Testis (tissue), 3 donors: ENCODE results near the gene TESK2. TPM values are rescaled to one million over a fixed set of nuclear protein-coding genes. Genes with fewer than 3 reads are reported as not detected.

Experiments used
- DNase-seq: peaks from one replicate; pipeline ENCODE4 v3.0.0-alpha.2; 2019
- H3K27ac ChIP-seq, 2 donors: fragments of 200-600 bp; sonication (generic); one replicate each; pipeline ENCODE4 v1.5.1; 2019
- H3K27me3 ChIP-seq: fragments of 200-600 bp; sonication (generic); one replicate; pipeline ENCODE4 v1.5.1; 2019
- H3K36me3 ChIP-seq: fragments of 200-600 bp; sonication (generic); one replicate; pipeline ENCODE4 v1.5.1; 2017; ENCODE audit warnings: low read depth; ENCODE audit errors: missing control alignments
- H3K4me1 ChIP-seq: fragments of 200-600 bp; sonication (generic); one replicate; pipeline ENCODE4 v1.5.1; 2019
- H3K4me3 ChIP-seq, 2 donors: fragments of 200-600 bp; sonication (generic); one replicate each; pipeline ENCODE4 v1.5.1; 2017 to 2019
- H3K9me3 ChIP-seq: fragments of 200-600 bp; sonication (generic); one replicate; pipeline ENCODE4 v1.5.1; 2017
- CTCF ChIP-seq, 3 experiments: fragments of 450-650 bp in 2 of 3; fragments of 200-600 bp in 1 of 3; sonication (generic) in 1 of 3; IDR thresholded peaks; one replicate each; pipeline ENCODE4 v1.5.1; 2016 to 2019; ENCODE audit warnings: antibody characterized with exemption in 3 of 3, mild to moderate bottlenecking in 2 of 3, moderate library complexity in 1 of 3
- POLR2A ChIP-seq: fragments of 450-650 bp; IDR thresholded peaks from one replicate; pipeline ENCODE4 v1.6.1; 2017; ENCODE audit warnings: antibody characterized with exemption, mild to moderate bottlenecking, moderate library complexity
- WGBS, 2 donors: methylation state at CpG; one replicate each; pipeline ENCODE4 v1.1.5; 2018; 5-methylcytosine and 5-hydroxymethylcytosine counted together
- intact Hi-C: fragments of 100-400 bp; cut with DNase I; formaldehyde crosslinking; loops from one replicate; pipeline ENCODE4 v1.15.1; 2023; ENCODE audit warnings: low total_unique reads
- polyA plus RNA-seq: library from polyadenylated mRNA; stranded (reverse); fragments of 350-450 nt; fragmentation: Illumina TruSeq; extraction: RNeasy Lipid Tissue Mini Kit (QIAGEN cat#74804); gene quantifications from one replicate; pipeline ENCODE4 v1.2.3, GENCODE V29; 2014; ENCODE audit warnings: low read depth, low replicate concordance; ENCODE audit not compliant: insufficient read depth
- total RNA-seq, 2 donors: library from RNA; depleted of rRNA; stranded (reverse); fragments of >200 nt; gene quantifications; one replicate each; pipeline ENCODE4 v1.2.3, GENCODE V29; 2016

The TESK2 gene
- total and polyA plus RNA-seq, 3 donors from 2014 or later = 14.3 to 22.7 (median 20.9) TPM

- Histone ChIP-seq H3K9me3 (no peaks in the 10 kb centered on the region), H3K4me3 (no peak overlapping the region), H3K36me3 (no peaks in the 10 kb centered on the region), H3K27me3 (no peaks in the 10 kb centered on the region), H3K27ac (no peak overlapping the region), H3K4me1 (no peaks in the 10 kb centered on the region)
- intact Hi-C loops = no loop called here
- WGBS, 2 donors = 87 to 90% methylated on average over 2 of the region's 2 CpGs
- no peak for TF ChIP-seq CTCF (IDR thresholded peaks at IDR 0.05)
- TF ChIP-seq POLR2A = no peak
- DNase-seq = no peak
Measured at GRCh38 chr1:45412899-45413298, 78.1 kb downstream of the TESK2 start.

- TF ChIP-seq CTCF (IDR thresholded peaks at IDR 0.05) (no peak), POLR2A (no peak)
- DNase-seq = no peak
- H3K9me3 ChIP-seq = no peaks in the 10 kb centered on the region
- no peaks in the 10 kb centered on the region for H3K4me1 ChIP-seq
- intact Hi-C loops = no loop called here
- no peak overlapping the region for H3K4me3 ChIP-seq
- no peak overlapping the region for H3K27ac ChIP-seq
- H3K27me3 ChIP-seq = no peaks in the 10 kb centered on the region
- no peaks in the 10 kb centered on the region for H3K36me3 ChIP-seq
- 82 to 87% methylated on average over 3 of the region's 3 CpGs for whole genome bisulfite sequencing, 2 donors
Measured at GRCh38 chr1:45411510-45411899, 79.5 kb downstream of the TESK2 start.

- Histone ChIP-seq H3K27ac (no peak overlapping the region), H3K36me3 (no peaks in the 10 kb centered on the region), H3K9me3 (no peaks in the 10 kb centered on the region), H3K4me1 (no peaks in the 10 kb centered on the region), H3K27me3 (no peaks in the 10 kb centered on the region), H3K4me3 (no peak overlapping the region)
- WGBS, 2 donors = 83 to 96% methylated on average over 6 of the region's 6 CpGs
- DNase-seq = no peak
- intact Hi-C loops = no loop called here
- no peak for TF ChIP-seq POLR2A
- TF ChIP-seq CTCF (IDR thresholded peaks at IDR 0.05) = no peak
Measured at GRCh38 chr1:45410850-45411509, 80.0 kb downstream of the TESK2 start.

- TF ChIP-seq POLR2A = no peak
- TF ChIP-seq CTCF (IDR thresholded peaks at IDR 0.05) = no peak
- WGBS, 2 donors = 78 to 83% methylated on average over 1 of the region's 1 CpG
- Histone ChIP-seq H3K4me3 (no peak overlapping the region), H3K4me1 (no peaks in the 10 kb centered on the region), H3K9me3 (no peaks in the 10 kb centered on the region), H3K27ac (no peak overlapping the region), H3K27me3 (no peaks in the 10 kb centered on the region), H3K36me3 (no peaks in the 10 kb centered on the region)
- intact Hi-C loops = no loop called here
- DNase-seq = no peak
Measured at GRCh38 chr1:45409276-45409675, 81.7 kb downstream of the TESK2 start.

- no peaks in the 10 kb centered on the region for H3K27me3 ChIP-seq
- 85 to 91% methylated on average over 4 of the region's 4 CpGs for WGBS, 2 donors
- intact Hi-C loops = no loop called here
- H3K27ac ChIP-seq = no peak overlapping the region
- no peaks in the 10 kb centered on the region for H3K36me3 ChIP-seq
- TF ChIP-seq CTCF (IDR thresholded peaks at IDR 0.05) (no peak), POLR2A (no peak)
- H3K9me3 ChIP-seq = no peaks in the 10 kb centered on the region
- no peak for DNase-seq
- H3K4me3 ChIP-seq = no peak overlapping the region
- no peaks in the 10 kb centered on the region for H3K4me1 ChIP-seq
Measured at GRCh38 chr1:45407629-45408287, 83.2 kb downstream of the TESK2 start.
